Peyer's patch (tissue), 4 donors: Measurements from ENCODE around the gene TTLL8. TPM values are rescaled to one million over a fixed set of nuclear protein-coding genes. Genes with fewer than 3 reads are reported as not detected.

Experiments used
- DNase-seq, 3 donors: peaks; one replicate each; pipeline ENCODE4 v3.0.0-alpha.2; 2017 to 2019
- H3K27ac ChIP-seq, 4 donors: fragments of 200-600 bp; sonication (generic); one replicate each; pipeline ENCODE4 v1.5.1; 2016 to 2019
- H3K27me3 ChIP-seq, 2 donors: fragments of 200-600 bp; sonication (generic); one replicate each; pipeline ENCODE4 v1.5.1; 2019
- H3K36me3 ChIP-seq, 3 donors: fragments of 200-600 bp; sonication (generic); one replicate each; pipeline ENCODE4 v1.5.1; 2016 to 2019
- H3K4me1 ChIP-seq, 4 donors: fragments of 200-600 bp; sonication (generic); one replicate each; pipeline ENCODE4 v1.5.1; 2016 to 2019
- H3K4me3 ChIP-seq, 4 donors: fragments of 200-600 bp; sonication (generic); 1 replicate in 3 of 4; 2 replicates in 1 of 4; pipeline ENCODE4 v1.5.1; 2016 to 2019; ENCODE audit warnings: mild to moderate bottlenecking in 1 of 4
- H3K9me3 ChIP-seq, 4 donors: fragments of 200-600 bp; sonication (generic); one replicate each; pipeline ENCODE4 v1.5.1; 2016 to 2019; ENCODE audit warnings: mild to moderate bottlenecking in 1 of 4
- CTCF ChIP-seq, 6 experiments: fragments of 450-650 bp in 4 of 6; fragments of 200-600 bp in 2 of 6; sonication (generic) in 1 of 6; IDR thresholded peaks; one replicate each; pipeline ENCODE4 v1.5.1; 2017 to 2019; ENCODE audit warnings: antibody characterized with exemption in 6 of 6, mild to moderate bottlenecking in 3 of 6, moderate library complexity in 1 of 6
- POLR2A ChIP-seq, 2 donors: fragments of 450-650 bp; IDR thresholded peaks; one replicate each; pipeline ENCODE4 v1.5.1; 2017; ENCODE audit warnings: antibody characterized with exemption in 2 of 2, mild to moderate bottlenecking in 2 of 2, moderate library complexity in 2 of 2
- total RNA-seq, 4 donors: library from RNA; depleted of rRNA; stranded (reverse); fragments of >200 nt; gene quantifications; one replicate each; pipeline ENCODE4 v1.1.0, GENCODE V29; 2016

Gene TTLL8
- total RNA-seq, 4 donors from 2014 or later = not detected

GRCh38 chr22:50027639-50028537 is 30.2 kb downstream of the TTLL8 start:
- no peak for TF ChIP-seq CTCF (IDR thresholded peaks at IDR 0.05)
- no peak for TF ChIP-seq POLR2A (IDR thresholded peaks at IDR 0.05)
- peaks cover 0 to 7% (median 5%) of the 10 kb centered on the region in 4 donors for H3K4me1 ChIP-seq
- no peak overlapping the region for H3K27ac ChIP-seq
- no peak overlapping the region for H3K4me3 ChIP-seq
- DNase-seq = peak in 2 of 3 donors; percentile 43 to 46
- no peaks in the 10 kb centered on the region for H3K36me3 ChIP-seq
- H3K9me3 ChIP-seq = no peaks in the 10 kb centered on the region
- H3K27me3 ChIP-seq = no peaks in the 10 kb centered on the region

GRCh38 chr22:50025993-50026392 is 32.1 kb downstream of the TTLL8 start:
- Histone ChIP-seq H3K36me3 (no peaks in the 10 kb centered on the region), H3K27me3 (no peaks in the 10 kb centered on the region), H3K9me3 (no peaks in the 10 kb centered on the region), H3K4me3 (no peak overlapping the region), H3K4me1 (peaks cover 0 to 7% (median 5%) of the 10 kb centered on the region in 4 donors), H3K27ac (no peak overlapping the region)
- TF ChIP-seq POLR2A (IDR thresholded peaks at IDR 0.05) (no peak), CTCF (IDR thresholded peaks at IDR 0.05) (no peak)
- DNase-seq = no peak

- Histone ChIP-seq H3K9me3 (no peaks in the 10 kb centered on the region), H3K27ac (no peak overlapping the region), H3K4me1 (peaks cover 0 to 2% (median 0%) of the 10 kb centered on the region in 4 donors), H3K4me3 (no peak overlapping the region), H3K27me3 (no peaks in the 10 kb centered on the region), H3K36me3 (no peaks in the 10 kb centered on the region)
- TF ChIP-seq POLR2A (IDR thresholded peaks at IDR 0.05) (no peak), CTCF (IDR thresholded peaks at IDR 0.05) (no peak)
- DNase-seq = no peak
Measured at GRCh38 chr22:50022171-50022819, 35.8 kb downstream of the TTLL8 start.

- no peaks in the 10 kb centered on the region for H3K9me3 ChIP-seq
- TF ChIP-seq POLR2A (IDR thresholded peaks at IDR 0.05) (no peak), CTCF (IDR thresholded peaks at IDR 0.05) (no peak)
- H3K4me1 ChIP-seq = peaks cover 0 to 13% (median 0%) of the 10 kb centered on the region in 4 donors
- DNase-seq = no peak
- H3K4me3 ChIP-seq = no peak overlapping the region
- H3K27ac ChIP-seq = no peak overlapping the region
- no peaks in the 10 kb centered on the region for H3K36me3 ChIP-seq
- peaks cover 0 to 5% of the 10 kb centered on the region in 2 donors for H3K27me3 ChIP-seq
Measured at GRCh38 chr22:50020606-50021005, 37.5 kb downstream of the TTLL8 start.

- Histone ChIP-seq H3K27me3 (peaks cover 4 to 18% of the 10 kb centered on the region in 2 donors), H3K27ac (no peak overlapping the region), H3K4me1 (peaks cover 0 to 22% (median 9%) of the 10 kb centered on the region in 4 donors), H3K36me3 (no peaks in the 10 kb centered on the region), H3K4me3 (no peak overlapping the region), H3K9me3 (no peaks in the 10 kb centered on the region)
- peak in 1 of 3 donors; percentile 27 for DNase-seq
- TF ChIP-seq CTCF (IDR thresholded peaks at IDR 0.05) (no peak), POLR2A (IDR thresholded peaks at IDR 0.05) (no peak)
Measured at GRCh38 chr22:50019316-50019715, 38.8 kb downstream of the TTLL8 start.
